ENCODE data around the gene ANP32E.

The ANP32E gene

DNA sequence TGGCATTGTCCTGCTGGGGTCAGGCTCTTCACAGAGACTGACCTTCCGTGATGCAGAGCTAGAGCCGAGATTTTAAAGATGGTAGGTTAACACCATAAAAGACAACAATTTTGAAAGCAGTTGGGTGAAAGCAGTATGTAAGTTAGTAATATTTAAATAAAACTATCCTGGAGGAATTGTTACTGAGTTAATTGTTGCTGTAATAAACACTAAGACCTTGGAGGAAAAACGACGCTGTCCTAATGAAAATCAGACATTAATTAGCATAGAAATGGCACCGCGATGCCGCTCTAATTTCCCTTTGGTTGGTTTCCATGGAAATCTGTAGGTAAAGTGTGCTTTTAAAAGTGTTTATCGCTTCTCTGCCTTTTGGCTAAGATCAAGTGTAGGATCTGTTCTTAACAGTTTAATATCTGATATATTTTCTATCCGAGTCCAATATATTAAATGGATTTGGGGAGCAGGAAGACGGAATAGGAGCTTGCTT is 745 bp upstream of the ANP32E start:
- TF ChIP-seq TOX (CRISPR knock-in tag; IDR thresholded peaks at IDR 0.05; ENCODE audit: borderline replicate concordance) = no peak
- TF ChIP-seq, protein P1, sequence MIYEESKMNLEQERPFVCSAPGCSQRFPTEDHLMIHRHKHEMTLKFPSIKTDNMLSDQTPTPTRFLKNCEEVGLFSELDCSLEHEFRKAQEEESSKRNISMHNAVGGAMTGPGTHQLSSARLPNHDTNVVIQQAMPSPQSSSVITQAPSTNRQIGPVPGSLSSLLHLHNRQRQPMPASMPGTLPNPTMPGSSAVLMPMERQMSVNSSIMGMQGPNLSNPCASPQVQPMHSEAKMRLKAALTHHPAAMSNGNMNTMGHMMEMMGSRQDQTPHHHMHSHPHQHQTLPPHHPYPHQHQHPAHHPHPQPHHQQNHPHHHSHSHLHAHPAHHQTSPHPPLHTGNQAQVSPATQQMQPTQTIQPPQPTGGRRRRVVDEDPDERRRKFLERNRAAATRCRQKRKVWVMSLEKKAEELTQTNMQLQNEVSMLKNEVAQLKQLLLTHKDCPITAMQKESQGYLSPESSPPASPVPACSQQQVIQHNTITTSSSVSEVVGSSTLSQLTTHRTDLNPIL (CRISPR knock-in tag; IDR thresholded peaks at IDR 0.05; ENCODE audit: low read depth) = no peak
- no peak for TF ChIP-seq ESRRG (CRISPR knock-in tag; IDR thresholded peaks at IDR 0.05)
- no peak for TF ChIP-seq BACH2 (CRISPR knock-in tag; IDR thresholded peaks at IDR 0.05; ENCODE audit: borderline replicate concordance)
- TF ChIP-seq ISL1 (CRISPR knock-in tag; IDR thresholded peaks at IDR 0.05) = no peak
- no peak for TF ChIP-seq ZFP30 (CRISPR knock-in tag; IDR thresholded peaks at IDR 0.05)
- TF ChIP-seq, protein P2, sequence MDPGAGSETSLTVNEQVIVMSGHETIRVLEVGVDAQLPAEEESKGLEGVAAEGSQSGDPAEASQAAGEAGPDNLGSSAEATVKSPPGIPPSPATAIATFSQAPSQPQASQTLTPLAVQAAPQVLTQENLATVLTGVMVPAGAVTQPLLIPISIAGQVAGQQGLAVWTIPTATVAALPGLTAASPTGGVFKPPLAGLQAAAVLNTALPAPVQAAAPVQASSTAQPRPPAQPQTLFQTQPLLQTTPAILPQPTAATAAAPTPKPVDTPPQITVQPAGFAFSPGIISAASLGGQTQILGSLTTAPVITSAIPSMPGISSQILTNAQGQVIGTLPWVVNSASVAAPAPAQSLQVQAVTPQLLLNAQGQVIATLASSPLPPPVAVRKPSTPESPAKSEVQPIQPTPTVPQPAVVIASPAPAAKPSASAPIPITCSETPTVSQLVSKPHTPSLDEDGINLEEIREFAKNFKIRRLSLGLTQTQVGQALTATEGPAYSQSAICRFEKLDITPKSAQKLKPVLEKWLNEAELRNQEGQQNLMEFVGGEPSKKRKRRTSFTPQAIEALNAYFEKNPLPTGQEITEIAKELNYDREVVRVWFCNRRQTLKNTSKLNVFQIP (CRISPR knock-in tag; IDR thresholded peaks at IDR 0.05; ENCODE audit: borderline replicate concordance, low read depth) = no peak
- TF ChIP-seq, protein P3, sequence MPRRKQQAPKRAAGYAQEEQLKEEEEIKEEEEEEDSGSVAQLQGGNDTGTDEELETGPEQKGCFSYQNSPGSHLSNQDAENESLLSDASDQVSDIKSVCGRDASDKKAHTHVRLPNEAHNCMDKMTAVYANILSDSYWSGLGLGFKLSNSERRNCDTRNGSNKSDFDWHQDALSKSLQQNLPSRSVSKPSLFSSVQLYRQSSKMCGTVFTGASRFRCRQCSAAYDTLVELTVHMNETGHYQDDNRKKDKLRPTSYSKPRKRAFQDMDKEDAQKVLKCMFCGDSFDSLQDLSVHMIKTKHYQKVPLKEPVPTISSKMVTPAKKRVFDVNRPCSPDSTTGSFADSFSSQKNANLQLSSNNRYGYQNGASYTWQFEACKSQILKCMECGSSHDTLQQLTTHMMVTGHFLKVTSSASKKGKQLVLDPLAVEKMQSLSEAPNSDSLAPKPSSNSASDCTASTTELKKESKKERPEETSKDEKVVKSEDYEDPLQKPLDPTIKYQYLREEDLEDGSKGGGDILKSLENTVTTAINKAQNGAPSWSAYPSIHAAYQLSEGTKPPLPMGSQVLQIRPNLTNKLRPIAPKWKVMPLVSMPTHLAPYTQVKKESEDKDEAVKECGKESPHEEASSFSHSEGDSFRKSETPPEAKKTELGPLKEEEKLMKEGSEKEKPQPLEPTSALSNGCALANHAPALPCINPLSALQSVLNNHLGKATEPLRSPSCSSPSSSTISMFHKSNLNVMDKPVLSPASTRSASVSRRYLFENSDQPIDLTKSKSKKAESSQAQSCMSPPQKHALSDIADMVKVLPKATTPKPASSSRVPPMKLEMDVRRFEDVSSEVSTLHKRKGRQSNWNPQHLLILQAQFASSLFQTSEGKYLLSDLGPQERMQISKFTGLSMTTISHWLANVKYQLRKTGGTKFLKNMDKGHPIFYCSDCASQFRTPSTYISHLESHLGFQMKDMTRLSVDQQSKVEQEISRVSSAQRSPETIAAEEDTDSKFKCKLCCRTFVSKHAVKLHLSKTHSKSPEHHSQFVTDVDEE (CRISPR knock-in tag; IDR thresholded peaks at IDR 0.05) = no peak
- no peak for TF ChIP-seq GLIS3 (CRISPR knock-in tag; IDR thresholded peaks at IDR 0.05)
- TF ChIP-seq, protein P4, sequence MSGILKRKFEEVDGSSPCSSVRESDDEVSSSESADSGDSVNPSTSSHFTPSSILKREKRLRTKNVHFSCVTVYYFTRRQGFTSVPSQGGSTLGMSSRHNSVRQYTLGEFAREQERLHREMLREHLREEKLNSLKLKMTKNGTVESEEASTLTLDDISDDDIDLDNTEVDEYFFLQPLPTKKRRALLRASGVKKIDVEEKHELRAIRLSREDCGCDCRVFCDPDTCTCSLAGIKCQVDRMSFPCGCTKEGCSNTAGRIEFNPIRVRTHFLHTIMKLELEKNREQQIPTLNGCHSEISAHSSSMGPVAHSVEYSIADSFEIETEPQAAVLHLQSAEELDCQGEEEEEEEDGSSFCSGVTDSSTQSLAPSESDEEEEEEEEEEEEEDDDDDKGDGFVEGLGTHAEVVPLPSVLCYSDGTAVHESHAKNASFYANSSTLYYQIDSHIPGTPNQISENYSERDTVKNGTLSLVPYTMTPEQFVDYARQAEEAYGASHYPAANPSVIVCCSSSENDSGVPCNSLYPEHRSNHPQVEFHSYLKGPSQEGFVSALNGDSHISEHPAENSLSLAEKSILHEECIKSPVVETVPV (CRISPR knock-in tag; IDR thresholded peaks at IDR 0.05) = no peak
- no peak for TF ChIP-seq CSDC2 (CRISPR knock-in tag; IDR thresholded peaks at IDR 0.05)
- TF ChIP-seq ZNF8 (CRISPR knock-in tag; IDR thresholded peaks at IDR 0.05) = no peak
- TF ChIP-seq ARNTL (CRISPR knock-in tag; IDR thresholded peaks at IDR 0.05; ENCODE audit: borderline replicate concordance, low read depth) = no peak

DNA sequence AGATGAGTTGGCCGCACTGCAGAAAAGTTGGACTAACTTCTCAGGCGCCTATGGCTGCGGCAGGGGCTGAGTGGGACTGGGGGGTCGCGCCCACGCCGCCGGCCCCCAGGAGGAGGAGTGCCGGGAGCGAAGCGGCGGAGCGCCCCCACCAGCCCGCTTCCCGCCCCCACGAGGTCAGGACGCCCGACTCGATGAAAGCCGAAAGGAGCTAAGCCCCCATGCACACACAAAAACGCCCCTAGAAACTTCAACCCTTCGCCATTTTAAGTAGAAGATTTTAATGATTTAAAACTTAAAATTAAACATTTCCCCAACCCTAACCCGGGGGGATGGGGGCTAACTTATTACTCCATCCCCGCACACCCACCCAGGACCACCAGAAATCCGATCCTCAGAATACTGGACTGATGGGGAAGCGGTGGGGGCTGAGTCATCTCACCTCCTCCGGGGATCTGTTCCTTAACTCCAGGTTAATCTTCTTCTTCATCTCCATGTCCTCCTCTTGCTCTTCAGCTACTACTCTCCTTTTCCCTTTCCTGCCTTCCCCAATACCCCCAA is 539 bp downstream of the ANP32E start:
- TF ChIP-seq ZFP3 (CRISPR knock-in tag; IDR thresholded peaks at IDR 0.05) = no peak
- TF ChIP-seq, protein P5, sequence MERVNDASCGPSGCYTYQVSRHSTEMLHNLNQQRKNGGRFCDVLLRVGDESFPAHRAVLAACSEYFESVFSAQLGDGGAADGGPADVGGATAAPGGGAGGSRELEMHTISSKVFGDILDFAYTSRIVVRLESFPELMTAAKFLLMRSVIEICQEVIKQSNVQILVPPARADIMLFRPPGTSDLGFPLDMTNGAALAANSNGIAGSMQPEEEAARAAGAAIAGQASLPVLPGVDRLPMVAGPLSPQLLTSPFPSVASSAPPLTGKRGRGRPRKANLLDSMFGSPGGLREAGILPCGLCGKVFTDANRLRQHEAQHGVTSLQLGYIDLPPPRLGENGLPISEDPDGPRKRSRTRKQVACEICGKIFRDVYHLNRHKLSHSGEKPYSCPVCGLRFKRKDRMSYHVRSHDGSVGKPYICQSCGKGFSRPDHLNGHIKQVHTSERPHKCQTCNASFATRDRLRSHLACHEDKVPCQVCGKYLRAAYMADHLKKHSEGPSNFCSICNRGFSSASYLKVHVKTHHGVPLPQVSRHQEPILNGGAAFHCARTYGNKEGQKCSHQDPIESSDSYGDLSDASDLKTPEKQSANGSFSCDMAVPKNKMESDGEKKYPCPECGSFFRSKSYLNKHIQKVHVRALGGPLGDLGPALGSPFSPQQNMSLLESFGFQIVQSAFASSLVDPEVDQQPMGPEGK (CRISPR knock-in tag; IDR thresholded peaks at IDR 0.05; ENCODE audit: borderline replicate concordance) = peak; percentile 80; the same call in 1 of the 2 replicates
- peak; percentile 3 for ATAC-seq

More for the DNA sequence above, 745 bp upstream of the ANP32E start:
- no peak for ATAC-seq

DNA sequence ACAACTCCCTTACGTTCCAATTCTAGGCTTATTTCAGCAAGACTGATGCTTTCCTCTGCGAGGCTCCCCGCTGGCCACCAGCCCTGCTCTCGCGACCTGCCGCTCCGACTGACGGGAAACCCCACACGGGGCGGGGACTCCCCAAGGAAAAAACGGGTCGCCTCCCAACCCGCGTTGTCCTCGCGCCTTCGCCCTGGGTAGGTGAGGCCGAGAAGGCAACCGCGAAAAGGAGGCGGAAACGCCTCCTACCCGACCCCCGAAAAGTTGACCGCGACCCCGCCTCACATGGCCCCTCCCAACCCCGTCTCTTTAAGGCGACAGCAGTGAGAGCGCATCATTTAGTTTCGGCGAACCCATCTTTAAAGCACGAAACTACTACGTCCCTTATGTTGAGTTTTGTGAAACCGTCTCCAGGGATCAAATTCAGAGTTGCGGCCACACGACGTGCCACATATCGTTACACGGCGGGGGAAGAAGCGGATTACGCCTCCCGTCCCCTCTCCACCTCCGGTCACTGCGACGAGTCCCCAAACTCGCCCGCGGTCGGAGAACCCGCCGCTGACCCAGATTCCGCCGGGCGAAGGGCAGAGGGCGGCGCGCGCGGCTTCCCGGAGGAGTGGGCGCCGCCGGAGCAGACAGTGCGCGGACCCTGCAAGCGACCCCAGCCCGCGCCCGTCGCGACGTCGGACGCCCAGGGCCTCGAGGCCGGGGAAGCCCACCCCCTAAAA is 1.2 kb downstream of the ANP32E start:
- peak; percentile 59 for ATAC-seq
- TF ChIP-seq, protein P5 (CRISPR knock-in tag; IDR thresholded peaks at IDR 0.05; ENCODE audit: borderline replicate concordance) = peak; percentile 74; the same call in 1 of the 2 replicates
- TF ChIP-seq CSDC2 (CRISPR knock-in tag; IDR thresholded peaks at IDR 0.05) = no peak
- TF ChIP-seq RARB (CRISPR knock-in tag; IDR thresholded peaks at IDR 0.05) = peak; percentile 6; the same call in 1 of the 2 replicates
- peak; percentile 32; the same call in 1 of the 2 replicates for TF ChIP-seq ZNF70 (CRISPR knock-in tag; IDR thresholded peaks at IDR 0.05)

All from SK-N-SH treated with all-trans-retinoic acid at 6 μM for 48 hours (cell line).